ENCODE results near the gene PARD3.

GRCh38 chr10:34825414-34825813 is 10.3 kb upstream of the PARD3 start:
- TF ChIP-seq, protein P1, sequence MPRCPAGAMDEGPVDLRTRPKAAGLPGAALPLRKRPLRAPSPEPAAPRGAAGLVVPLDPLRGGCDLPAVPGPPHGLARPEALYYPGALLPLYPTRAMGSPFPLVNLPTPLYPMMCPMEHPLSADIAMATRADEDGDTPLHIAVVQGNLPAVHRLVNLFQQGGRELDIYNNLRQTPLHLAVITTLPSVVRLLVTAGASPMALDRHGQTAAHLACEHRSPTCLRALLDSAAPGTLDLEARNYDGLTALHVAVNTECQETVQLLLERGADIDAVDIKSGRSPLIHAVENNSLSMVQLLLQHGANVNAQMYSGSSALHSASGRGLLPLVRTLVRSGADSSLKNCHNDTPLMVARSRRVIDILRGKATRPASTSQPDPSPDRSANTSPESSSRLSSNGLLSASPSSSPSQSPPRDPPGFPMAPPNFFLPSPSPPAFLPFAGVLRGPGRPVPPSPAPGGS (IDR thresholded peaks at IDR 0.05; ENCODE audit: borderline replicate concordance, insufficient read depth, low read depth, low read length, poor library complexity, severe bottlenecking): no peak
- no peak for TF ChIP-seq POLR2AphosphoS5 (IDR thresholded peaks at IDR 0.05; ENCODE audit: low read length)
- no peak for TF ChIP-seq ZNF217 (IDR thresholded peaks at IDR 0.05)
- no peak for TF ChIP-seq SREBF2 (IDR thresholded peaks at IDR 0.05; ENCODE audit: low read length)

Measured in GM12878 (cell line).